NCI-H187 (cell line): ENCODE results near the gene UPK1A.
"Not testable (repeated sequence)": the region's sequence is repeated elsewhere in the genome, so short reads cannot be mapped to it uniquely, and the experiment has no call there.

Experiments used
- DNase-seq, 2 experiments: peaks; one replicate each; lab custom pipeline; 2025; lab: John Stamatoyannopoulos, UW

UPK1A gene

DNA sequence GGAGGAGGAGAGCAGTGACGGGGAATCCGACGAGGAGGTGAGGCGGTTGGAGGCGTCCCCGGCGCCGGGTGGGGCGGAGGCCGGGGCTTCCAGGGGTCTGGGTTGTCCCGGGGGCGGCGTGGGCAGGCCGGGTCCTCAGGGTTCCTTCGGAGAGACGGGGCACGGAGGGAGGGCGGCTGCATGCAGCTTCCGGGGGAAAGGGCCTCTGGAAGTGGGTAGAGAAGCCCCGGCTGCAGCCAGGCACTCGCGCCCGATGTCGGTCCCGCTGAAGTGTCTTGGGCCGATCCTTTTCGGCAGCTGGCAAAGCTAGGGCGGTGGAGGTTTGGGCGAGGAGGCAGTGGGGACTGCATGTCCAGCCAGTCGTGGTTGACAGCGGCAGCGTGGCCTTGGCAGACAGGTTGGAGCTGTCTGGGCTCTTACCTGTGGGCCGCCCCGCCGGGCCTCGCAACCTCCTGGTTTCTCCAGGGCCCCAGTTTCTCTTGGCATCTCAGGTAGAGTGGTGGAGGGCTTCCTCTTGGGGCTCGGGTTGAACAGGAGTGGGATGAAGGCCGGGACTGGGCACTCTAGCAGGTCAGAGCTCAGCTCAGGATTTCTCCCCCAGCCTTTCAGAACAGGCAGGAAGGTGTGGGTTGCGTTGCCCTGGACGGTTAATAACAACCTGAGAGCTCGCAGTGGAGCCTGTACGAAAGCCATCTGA is 52.2 kb downstream of the UPK1A start:
- no peak for DNase-seq

DNA sequence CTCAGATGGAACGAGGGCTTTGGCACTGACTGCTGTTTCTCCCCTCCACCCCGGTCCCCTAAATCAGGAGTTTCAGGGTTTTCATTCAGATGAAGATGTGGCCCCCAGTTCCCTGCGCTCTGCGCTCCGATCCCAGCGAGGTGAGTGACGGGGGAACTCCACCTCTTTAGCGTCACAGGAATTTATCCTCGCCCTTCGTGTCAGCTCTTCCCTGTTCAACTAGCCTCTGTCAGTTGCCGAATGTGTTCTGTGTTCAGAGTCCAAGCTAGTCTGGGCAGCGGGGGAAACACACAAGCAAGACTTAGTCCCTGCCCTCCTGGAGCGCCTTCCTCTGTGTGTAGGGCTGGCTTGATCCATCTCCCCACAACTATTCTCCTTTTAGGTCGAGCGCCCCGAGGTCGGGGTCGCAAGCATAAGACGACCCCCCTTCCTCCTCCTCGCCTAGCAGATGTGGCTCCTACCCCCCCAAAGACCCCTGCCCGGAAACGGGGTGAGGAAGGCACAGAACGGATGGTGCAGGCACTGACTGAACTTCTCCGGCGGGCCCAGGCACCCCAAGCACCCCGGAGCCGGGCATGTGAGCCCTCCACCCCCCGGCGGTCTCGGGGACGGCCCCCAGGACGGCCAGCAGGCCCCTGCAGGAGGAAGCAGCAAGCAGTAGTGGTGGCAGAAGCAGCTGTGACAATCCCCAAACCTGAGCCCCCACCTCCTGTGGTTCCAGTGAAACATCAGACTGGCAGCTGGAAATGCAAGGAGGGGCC is 53.3 kb downstream of the UPK1A start:
- DNase-seq: no peak

DNA sequence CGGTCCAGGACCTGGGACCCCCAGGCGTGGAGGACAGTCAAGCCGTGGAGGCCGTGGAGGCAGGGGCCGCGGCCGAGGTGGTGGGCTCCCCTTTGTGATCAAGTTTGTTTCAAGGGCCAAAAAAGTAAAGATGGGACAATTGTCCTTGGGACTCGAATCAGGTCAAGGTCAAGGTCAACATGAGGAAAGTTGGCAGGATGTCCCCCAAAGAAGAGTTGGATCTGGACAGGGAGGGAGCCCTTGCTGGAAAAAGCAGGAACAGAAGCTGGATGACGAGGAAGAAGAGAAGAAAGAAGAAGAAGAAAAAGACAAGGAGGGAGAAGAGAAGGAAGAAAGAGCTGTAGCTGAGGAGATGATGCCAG is 53.8 kb downstream of the UPK1A start:
- no peak for DNase-seq

DNA sequence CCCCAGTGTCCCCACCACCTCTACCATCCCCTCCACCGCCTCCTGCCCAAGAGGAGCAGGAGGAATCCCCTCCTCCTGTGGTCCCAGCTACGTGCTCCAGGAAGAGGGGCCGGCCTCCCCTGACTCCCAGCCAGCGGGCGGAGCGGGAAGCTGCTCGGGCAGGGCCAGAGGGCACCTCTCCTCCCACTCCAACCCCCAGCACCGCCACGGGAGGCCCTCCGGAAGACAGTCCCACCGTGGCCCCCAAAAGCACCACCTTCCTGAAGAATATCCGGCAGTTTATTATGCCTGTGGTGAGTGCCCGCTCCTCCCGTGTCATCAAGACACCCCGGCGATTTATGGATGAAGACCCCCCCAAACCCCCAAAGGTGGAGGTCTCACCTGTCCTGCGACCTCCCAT is 54.3 kb downstream of the UPK1A start:
- DNase-seq: no peak

DNA sequence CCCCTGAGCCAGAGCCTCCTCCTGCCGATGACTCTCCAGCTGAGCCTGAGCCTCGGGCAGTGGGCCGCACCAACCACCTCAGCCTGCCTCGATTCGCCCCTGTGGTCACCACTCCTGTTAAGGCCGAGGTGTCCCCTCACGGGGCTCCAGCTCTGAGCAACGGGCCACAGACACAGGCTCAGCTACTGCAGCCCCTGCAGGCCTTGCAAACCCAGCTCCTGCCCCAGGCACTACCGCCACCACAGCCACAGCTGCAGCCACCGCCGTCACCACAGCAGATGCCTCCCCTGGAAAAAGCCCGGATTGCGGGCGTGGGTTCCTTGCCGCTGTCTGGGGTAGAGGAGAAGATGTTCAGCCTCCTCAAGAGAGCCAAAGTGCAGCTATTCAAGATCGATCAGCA is 55.1 kb downstream of the UPK1A start:
- DNase-seq: no peak

DNA sequence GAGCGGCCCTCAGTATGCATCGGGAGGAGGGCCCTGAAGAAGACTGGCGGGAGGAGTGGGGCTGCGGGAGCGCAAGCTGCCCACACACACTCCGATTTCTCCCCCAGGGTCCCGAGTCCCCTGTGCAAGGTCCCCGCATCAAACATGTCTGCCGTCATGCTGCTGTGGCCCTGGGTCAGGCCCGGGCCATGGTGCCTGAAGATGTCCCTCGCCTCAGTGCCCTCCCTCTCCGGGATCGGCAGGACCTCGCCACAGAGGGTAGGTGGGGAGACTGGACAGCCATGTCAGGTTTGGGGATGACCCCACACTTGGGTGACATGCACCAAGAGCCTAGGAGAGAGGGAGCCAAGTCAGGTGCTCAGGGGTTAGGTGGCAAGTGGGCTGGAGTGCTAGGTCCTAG is 56.1 kb downstream of the UPK1A start:
- DNase-seq: no peak

DNA sequence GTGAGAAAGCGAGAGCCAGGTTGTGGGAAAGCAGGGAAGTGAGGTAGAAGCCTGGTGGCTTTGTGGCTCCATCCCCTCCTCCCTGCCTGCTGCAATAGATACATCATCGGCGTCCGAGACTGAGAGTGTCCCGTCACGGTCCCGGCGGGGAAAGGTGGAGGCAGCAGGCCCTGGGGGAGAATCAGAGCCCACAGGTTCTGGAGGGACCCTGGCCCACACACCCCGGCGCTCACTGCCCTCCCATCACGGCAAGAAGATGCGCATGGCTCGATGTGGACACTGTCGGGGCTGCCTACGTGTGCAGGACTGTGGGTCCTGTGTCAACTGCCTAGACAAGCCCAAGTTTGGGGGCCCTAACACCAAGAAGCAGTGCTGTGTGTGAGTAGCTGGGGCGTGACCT is 56.6 kb downstream of the UPK1A start:
- no peak for DNase-seq

DNA sequence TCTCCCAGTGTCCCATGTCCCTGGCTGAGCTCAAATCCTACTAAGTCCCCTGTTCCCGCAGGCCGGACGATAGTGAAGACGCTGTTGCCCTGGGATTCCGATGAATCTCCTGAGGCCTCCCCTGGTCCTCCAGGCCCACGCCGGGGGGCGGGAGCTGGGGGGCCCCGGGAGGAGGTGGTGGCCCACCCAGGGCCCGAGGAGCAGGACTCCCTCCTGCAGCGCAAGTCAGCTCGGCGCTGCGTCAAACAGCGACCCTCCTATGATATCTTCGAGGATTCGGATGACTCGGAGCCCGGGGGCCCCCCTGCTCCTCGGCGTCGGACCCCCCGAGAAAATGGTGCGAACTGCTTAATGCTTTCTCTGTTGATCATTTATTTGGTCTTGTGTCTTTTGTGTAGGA is 57.4 kb downstream of the UPK1A start:
- DNase-seq: no peak

DNA sequence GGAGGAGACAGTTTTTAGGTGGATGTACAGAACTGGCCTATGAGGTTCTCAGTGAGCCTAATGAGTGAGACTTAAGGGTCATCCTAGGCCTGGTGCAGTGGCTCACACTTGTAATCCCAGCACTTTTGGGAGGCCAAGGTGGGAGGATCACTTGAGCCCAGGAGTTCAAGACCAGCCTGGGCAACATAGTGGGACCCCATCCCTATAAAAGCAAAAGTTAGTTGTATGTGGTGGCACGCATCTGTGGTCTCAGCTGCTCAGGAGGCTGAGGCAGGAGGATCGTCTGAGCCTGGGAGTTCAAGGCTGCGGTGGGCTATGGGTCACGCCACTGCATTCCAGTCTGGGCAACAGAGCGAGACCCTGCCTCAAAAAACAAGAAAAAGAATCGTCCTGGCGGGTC is 57.8 kb downstream of the UPK1A start:
- DNase-seq: not testable (repeated sequence)

DNA sequence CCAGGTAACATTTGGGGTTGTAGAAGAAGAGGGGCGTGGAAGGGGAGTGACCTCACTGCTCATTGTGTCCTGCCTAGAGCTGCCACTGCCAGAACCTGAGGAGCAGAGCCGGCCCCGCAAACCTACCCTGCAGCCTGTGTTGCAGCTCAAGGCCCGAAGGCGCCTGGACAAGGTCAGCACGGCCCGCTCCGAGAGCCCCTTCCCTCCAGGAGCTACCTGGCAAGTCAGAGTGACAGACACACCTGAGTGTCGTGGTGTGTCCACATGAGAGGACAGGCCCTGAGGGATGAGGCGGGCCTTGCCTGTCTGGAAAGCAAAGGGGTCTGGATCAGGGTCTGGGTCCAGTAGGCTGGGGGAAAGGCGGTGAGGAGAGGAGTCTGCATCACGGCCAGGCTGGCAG is 58.2 kb downstream of the UPK1A start:
- DNase-seq: no peak

DNA sequence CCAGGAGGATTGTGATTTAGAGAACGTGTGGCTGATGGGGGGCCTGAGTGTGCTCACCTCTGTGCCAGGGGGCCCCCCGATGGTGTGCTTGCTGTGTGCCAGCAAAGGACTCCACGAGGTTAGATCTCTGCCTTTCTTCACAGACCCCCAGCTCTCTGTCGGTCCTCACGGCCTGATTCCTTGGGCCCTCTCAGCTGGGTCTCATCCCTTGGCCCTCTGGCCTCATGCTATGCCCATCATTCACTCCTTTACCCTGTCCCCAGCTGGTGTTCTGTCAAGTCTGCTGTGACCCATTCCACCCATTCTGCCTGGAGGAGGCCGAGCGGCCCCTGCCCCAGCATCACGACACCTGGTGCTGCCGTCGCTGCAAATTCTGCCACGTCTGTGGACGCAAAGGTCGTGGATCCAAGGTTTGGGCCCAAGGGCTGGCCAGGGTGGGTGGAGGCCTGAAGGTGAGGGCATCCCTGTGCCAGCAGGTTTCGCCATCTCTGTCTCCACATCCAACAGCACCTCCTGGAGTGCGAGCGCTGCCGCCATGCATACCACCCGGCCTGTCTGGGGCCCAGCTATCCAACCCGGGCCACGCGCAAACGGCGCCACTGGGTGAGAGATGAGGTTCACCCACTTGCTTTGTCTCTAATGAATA is 59.0 kb downstream of the UPK1A start:
- DNase-seq: no peak

DNA sequence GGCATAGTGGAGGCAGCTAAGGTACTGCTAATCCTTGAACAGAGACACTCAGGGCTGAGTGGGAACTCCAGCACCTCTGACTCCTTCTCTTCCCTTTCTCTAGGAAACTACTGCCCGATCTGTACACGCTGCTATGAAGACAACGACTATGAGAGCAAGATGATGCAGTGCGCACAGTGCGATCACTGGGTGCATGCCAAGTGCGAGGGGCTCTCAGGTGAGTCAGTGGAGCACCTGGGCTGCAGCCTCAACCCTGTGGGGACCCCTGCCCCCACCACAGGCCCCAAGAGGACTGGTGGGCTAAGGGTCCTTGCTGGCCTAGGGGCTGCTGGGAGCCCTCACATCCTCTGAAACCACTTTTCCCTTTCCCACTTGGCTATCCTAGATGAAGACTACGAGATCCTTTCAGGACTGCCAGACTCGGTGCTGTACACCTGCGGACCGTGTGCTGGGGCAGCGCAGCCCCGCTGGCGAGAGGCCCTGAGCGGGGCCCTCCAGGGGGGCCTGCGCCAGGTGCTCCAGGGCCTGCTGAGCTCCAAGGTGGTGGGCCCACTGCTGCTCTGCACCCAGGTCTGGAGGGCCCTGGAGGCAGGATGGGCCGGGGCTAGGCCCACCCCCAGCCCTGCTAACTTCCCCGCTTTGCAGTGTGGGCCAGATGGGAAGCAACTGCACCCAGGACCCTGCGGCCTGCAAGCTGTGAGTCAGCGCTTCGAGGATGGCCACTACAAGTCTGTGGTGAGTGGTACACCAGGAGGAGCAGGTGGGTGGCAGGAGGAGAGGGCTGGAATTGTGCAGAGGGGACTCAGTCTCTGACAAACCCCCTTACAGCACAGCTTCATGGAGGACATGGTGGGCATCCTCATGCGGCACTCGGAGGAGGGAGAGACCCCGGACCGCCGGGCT is 61.0 kb downstream of the UPK1A start:
- no peak for DNase-seq
